Right atrium auricular region (tissue), 2 donors: ENCODE results near the gene CTH. TPM values are rescaled to one million over a fixed set of nuclear protein-coding genes. Genes with fewer than 3 reads are reported as not detected.
"Not testable (repeated sequence)": the region's sequence is repeated elsewhere in the genome, so short reads cannot be mapped to it uniquely, and the experiment has no call there.

Experiments used
- DNase-seq: peaks from one replicate; pipeline ENCODE4 v3.0.0-alpha.2; 2019; ENCODE audit warnings: low spot score
- H3K27ac ChIP-seq, 2 donors: fragments of 200-600 bp; sonication (generic); 1 replicate in 1 of 2; 2 replicates in 1 of 2; pipeline ENCODE4 v1.5.1; 2016 to 2019
- H3K27me3 ChIP-seq, 2 donors: fragments of 200-600 bp; sonication (generic); one replicate each; pipeline versions ENCODE4 v1.5.1 to v1.6.0; 2017 to 2019
- H3K36me3 ChIP-seq: fragments of 200-600 bp; sonication (generic); one replicate; pipeline ENCODE4 v1.5.1; 2016
- H3K4me1 ChIP-seq, 2 donors: fragments of 200-600 bp; sonication (generic); one replicate each; pipeline versions ENCODE4 v1.5.1 to v1.6.0; 2017 to 2019
- H3K4me3 ChIP-seq, 2 donors: fragments of 200-600 bp; sonication (generic); 1 replicate in 1 of 2; 2 replicates in 1 of 2; pipeline ENCODE4 v1.5.1; 2017 to 2019; ENCODE audit warnings: mild to moderate bottlenecking in 1 of 2, moderate library complexity in 1 of 2
- H3K9me3 ChIP-seq, 2 donors: fragments of 200-600 bp; sonication (generic); one replicate each; pipeline ENCODE4 v1.5.1; 2019
- CTCF ChIP-seq, 2 donors: fragments of 200-600 bp; sonication (generic); IDR thresholded peaks; one replicate each; pipeline ENCODE4 v1.5.1; 2019; ENCODE audit warnings: antibody characterized with exemption in 2 of 2
- total RNA-seq, 2 donors: library from RNA; depleted of rRNA; stranded (reverse); fragments of >200 nt; gene quantifications; one replicate each; pipeline ENCODE4 v1.1.0, GENCODE V29; 2016

Gene CTH
- total RNA-seq, 2 donors from 2014 or later, result 1.0 to 1.6 TPM

GRCh38 chr1:70449049-70449448 lies 38.0 kb downstream of the CTH start:
- TF ChIP-seq CTCF (IDR thresholded peaks at IDR 0.05), result no peak

DNA sequence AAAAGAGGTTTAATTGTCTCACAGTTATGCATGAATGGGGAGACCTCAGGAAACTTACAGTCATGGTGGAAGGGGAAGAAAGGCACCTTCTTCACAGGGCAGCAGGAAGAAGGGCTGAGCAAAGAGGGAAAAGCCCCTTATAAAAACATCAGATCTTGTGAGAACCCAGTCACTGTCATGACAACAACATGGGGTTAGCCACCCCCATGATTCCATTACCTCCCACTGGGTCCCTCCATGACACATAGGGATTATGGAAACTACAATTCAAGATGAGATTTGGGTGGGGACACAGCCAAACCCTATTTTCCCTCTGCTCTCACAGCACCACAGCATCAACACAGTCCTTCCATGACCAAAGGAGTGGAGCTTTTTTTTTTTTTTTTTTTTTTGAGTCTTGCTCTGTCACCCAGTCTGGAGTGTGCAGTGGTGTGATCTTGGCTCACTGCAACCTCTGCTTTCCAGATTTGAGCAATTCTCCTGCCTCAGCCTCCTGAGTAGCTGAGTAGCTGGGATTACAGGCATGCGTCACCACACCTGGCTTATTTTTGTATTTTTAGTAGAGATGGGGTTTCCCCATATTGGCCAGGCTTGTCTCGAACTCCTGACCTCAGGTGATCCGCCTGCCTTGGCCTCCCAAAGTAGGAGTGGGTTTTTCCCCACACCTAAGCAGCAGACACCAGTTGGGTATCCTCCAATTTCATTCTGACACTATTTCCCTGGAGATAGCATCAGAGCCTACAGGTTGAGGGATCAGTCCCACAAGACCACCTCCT lies 41.3 kb downstream of the CTH start:
- H3K4me1 ChIP-seq, H3K9me3 ChIP-seq, DNase-seq, H3K36me3 ChIP-seq, H3K27ac ChIP-seq, H3K4me3 ChIP-seq, H3K27me3 ChIP-seq: not testable (repeated sequence)

More at GRCh38 chr1:70449049-70449448, 38.0 kb downstream of the CTH start:
- Histone ChIP-seq H3K4me3 (no peak overlapping the region), H3K9me3 (no peaks in the 10 kb centered on the region), H3K36me3 (no peaks in the 10 kb centered on the region), H3K4me1 (no peaks in the 10 kb centered on the region), H3K27ac (no peak overlapping the region), H3K27me3 (no peaks in the 10 kb centered on the region)
- no peak for DNase-seq

DNA sequence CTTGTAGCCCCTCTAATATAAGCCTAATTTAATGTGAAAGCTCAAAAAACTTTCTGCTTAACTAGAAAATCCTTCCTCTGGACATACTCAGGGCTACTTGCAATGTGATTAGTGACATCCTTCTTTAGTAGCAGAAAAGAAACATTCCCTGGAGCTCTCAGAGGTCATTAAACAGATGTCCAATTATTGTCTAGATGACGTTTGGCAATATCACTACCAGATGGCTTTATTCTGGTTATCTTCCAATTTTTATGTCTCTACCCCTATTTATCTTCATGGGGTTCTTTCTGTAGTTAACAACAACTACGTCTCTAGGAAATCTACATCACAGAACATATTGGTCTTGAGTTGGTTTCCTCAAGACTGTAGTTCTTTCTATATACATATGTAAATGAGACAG lies 44.2 kb downstream of the CTH start:
- Histone ChIP-seq H3K4me1 (no peaks in the 10 kb centered on the region), H3K27ac (no peak overlapping the region), H3K9me3 (no peaks in the 10 kb centered on the region), H3K27me3 (no peaks in the 10 kb centered on the region), H3K4me3 (no peak overlapping the region), H3K36me3 (no peaks in the 10 kb centered on the region)
- DNase-seq, result no peak
- TF ChIP-seq CTCF (IDR thresholded peaks at IDR 0.05), result no peak

DNA sequence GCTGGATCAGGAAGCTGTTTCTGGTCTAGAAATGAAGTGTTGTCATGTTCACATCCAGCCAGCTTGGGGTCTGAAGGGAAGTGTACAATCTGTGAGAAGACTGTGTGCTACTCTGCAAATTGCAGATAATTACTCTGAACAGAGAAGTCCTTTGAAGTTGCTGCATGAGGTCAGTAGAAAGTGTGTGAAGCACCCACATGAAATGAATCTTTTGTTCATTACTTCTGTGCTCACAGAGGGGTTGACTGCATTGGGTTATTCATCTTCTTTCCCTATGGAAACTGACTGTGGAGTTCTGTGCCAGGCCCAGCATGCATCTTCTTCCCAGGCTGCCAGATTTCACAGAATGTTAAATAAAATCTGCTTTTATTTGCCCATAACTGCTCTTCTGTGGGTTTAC lies 47.1 kb downstream of the CTH start:
- H3K9me3 ChIP-seq, result no peaks in the 10 kb centered on the region
- DNase-seq, result no peak
- no peak overlapping the region for H3K27ac ChIP-seq
- no peaks in the 10 kb centered on the region for H3K36me3 ChIP-seq
- H3K4me3 ChIP-seq, result no peak overlapping the region
- no peak for TF ChIP-seq CTCF (IDR thresholded peaks at IDR 0.05)
- no peaks in the 10 kb centered on the region for H3K4me1 ChIP-seq
- no peaks in the 10 kb centered on the region for H3K27me3 ChIP-seq

DNA sequence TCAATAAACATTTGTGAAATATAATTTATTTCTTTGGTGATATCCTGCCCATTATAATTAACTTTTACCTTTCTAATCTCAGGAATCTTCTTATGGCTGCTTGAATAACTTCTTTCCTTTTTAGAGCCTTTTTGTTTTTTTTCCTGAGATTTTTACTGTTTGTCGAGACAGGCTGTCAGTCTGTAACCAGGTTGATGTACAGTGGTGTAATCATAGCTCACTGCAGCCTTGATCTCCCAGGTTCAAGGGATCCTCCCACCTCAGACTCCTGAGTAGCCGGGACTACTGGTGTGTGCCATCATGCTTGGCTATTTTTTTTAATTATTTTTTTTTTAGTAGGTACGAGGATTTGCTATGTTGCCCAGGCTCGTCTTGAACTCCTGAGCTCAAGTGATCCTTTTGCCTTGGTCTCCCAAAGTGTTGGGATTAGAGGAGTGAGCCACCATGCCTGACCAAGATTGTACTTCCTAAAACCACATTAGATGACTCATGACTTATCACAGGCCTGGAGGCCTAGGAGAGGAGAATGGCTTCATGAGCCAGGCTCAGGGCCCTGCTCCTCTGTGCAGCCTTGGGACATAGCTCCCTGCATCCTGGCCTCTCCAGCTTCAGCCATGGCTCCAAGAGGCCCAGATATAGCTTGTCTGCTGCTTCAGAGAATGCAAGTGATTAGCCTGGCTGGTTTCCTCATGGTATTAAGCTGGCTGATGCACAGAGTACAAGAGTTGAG lies 48.6 kb downstream of the CTH start:
- Histone ChIP-seq H3K27ac (no peak overlapping the region), H3K36me3 (no peaks in the 10 kb centered on the region), H3K4me1 (no peaks in the 10 kb centered on the region), H3K27me3 (no peaks in the 10 kb centered on the region), H3K9me3 (no peaks in the 10 kb centered on the region), H3K4me3 (no peak overlapping the region)
- TF ChIP-seq CTCF (IDR thresholded peaks at IDR 0.05), result no peak
- no peak for DNase-seq

- not testable (repeated sequence) for DNase-seq, H3K9me3 ChIP-seq, H3K36me3 ChIP-seq, H3K4me1 ChIP-seq, H3K4me3 ChIP-seq, H3K27me3 ChIP-seq, H3K27ac ChIP-seq
Measured at GRCh38 chr1:70460740-70461713, 50.0 kb downstream of the CTH start.
